Activated CD8-positive, alpha-beta memory T cell treated with anti-CD3 and anti-CD28 coated beads for 36 hours (primary cell): ENCODE results near the gene KCTD5. TPM values are rescaled to one million over a fixed set of nuclear protein-coding genes. Genes with fewer than 3 reads are reported as not detected.

Experiments
- CTCF ChIA-PET: fragments of 350-600 bp; sonication (Branson Sonifier 250); formaldehyde crosslinking; loops from one replicate; lab custom pipeline; 2021; ENCODE audit warnings: antibody characterized with exemption; lab: Charles Lee
- POLR2A ChIA-PET: fragments of 350-600 bp; sonication (Branson Sonifier 250); formaldehyde crosslinking; loops from one replicate; lab custom pipeline; 2021; ENCODE audit warnings: antibody characterized with exemption; lab: Charles Lee
- total RNA-seq, 2 experiments: library from RNA; stranded (reverse); gene quantifications; one replicate each; pipeline ENCODE4 v1.2.3, GENCODE V29; 2021

KCTD5 gene
- total RNA-seq, 2 experiments from 2014 or later, result 52.4 to 53.6 TPM

- CTCF ChIA-PET, result interaction anchor here (0.6 to 1.0 kb wide), 2 partner anchors 33 to 353 kb away, joined by 3 read pairs; no protein-coding TSS in a partner anchor
- POLR2A ChIA-PET, result no interaction called here
These were observed 58.2 kb downstream of the KCTD5 start for GRCh38 chr16:2740476-2740875.

- POLR2A ChIA-PET, result no interaction called here
- CTCF ChIA-PET, result interaction anchor here (1.0 kb wide), 1 partner anchor 34 kb away, joined by 3 read pairs; no protein-coding TSS in a partner anchor
These were observed 58.8 kb downstream of the KCTD5 start for GRCh38 chr16:2741168-2741567.

GRCh38 chr16:2742323-2743006, 60.1 kb downstream of the KCTD5 start:
- CTCF ChIA-PET, result interaction anchor here (0.6 kb wide), 1 partner anchor 300 kb away, joined by 3 read pairs; no protein-coding TSS in a partner anchor
- POLR2A ChIA-PET, result interaction anchor here (0.6 kb wide), 1 partner anchor 39 kb away, joined by 4 read pairs; no protein-coding TSS in a partner anchor

GRCh38 chr16:2743007-2743810, 60.9 kb downstream of the KCTD5 start:
- ChIA-PET CTCF (no interaction called here), POLR2A (no interaction called here)

- POLR2A ChIA-PET, result no interaction called here
- CTCF ChIA-PET, result no interaction called here
These were observed 62.4 kb downstream of the KCTD5 start for GRCh38 chr16:2744711-2745110.

GRCh38 chr16:2745116-2745890, 63.0 kb downstream of the KCTD5 start:
- CTCF ChIA-PET, result no interaction called here

GRCh38 chr16:2745961-2746360, 63.6 kb downstream of the KCTD5 start:
- ChIA-PET CTCF (interaction anchor here (0.7 kb wide), 1 partner anchor 677 kb away, joined by 5 read pairs; no protein-coding TSS in a partner anchor), POLR2A (no interaction called here)

More at GRCh38 chr16:2745116-2745890, 63.0 kb downstream of the KCTD5 start:
- POLR2A ChIA-PET, result no interaction called here

- ChIA-PET POLR2A (no interaction called here), CTCF (no interaction called here)
These were observed 66.6 kb downstream of the KCTD5 start for GRCh38 chr16:2748757-2749455.

- ChIA-PET POLR2A (no interaction called here), CTCF (no interaction called here)
These were observed 67.2 kb downstream of the KCTD5 start for GRCh38 chr16:2749476-2749875.

GRCh38 chr16:2749936-2750335, 67.6 kb downstream of the KCTD5 start:
- ChIA-PET POLR2A (no interaction called here), CTCF (no interaction called here)

- CTCF ChIA-PET, result interaction anchor here (0.7 to 1.5 kb wide), 2 partner anchors 24 to 116 kb away, joined by 3 to 4 read pairs; no protein-coding TSS in a partner anchor
- POLR2A ChIA-PET, result interaction anchor here (0.6 to 1.2 kb wide), 3 partner anchors 25 to 767 kb away, joined by 3 to 6 read pairs (median 3); no protein-coding TSS in a partner anchor
These were observed 69.3 kb downstream of the KCTD5 start for GRCh38 chr16:2751577-2752034.

- CTCF ChIA-PET, result interaction anchor here (0.6 to 1.5 kb wide), 3 partner anchors 24 to 1336 kb away, joined by 3 to 4 read pairs (median 4); no protein-coding TSS in a partner anchor
- POLR2A ChIA-PET, result interaction anchor here (0.6 to 2.1 kb wide), 6 partner anchors 10 to 70 kb away, joined by 3 to 9 read pairs (median 4); partner anchors contain the start of gene KCTD5
These were observed 69.9 kb downstream of the KCTD5 start, which contains the start of gene SRRM2 for GRCh38 chr16:2752035-2752849. SRRM2 (plus strand) TSS chr16:2752638; CDS start chr16:2756365, 3,727 bp downstream.

- ChIA-PET CTCF (interaction anchor here (0.6 to 1.5 kb wide), 3 partner anchors 10 to 1337 kb away, joined by 4 read pairs; no protein-coding TSS in a partner anchor), POLR2A (interaction anchor here (0.6 to 2.1 kb wide), 6 partner anchors 9 to 71 kb away, joined by 3 to 10 read pairs (median 4); partner anchors contain the start of genes ELOB and KCTD5)
These were observed 70.8 kb downstream of the KCTD5 start for GRCh38 chr16:2752850-2753732.

- POLR2A ChIA-PET, result interaction anchor here (1.4 to 2.1 kb wide), 3 partner anchors 23 to 71 kb away, joined by 4 to 10 read pairs (median 9); partner anchors contain the start of genes ELOB and KCTD5
- CTCF ChIA-PET, result interaction anchor here (1.5 kb wide), 1 partner anchor 9 kb away, joined by 4 read pairs; no protein-coding TSS in a partner anchor
These were observed 71.4 kb downstream of the KCTD5 start for GRCh38 chr16:2753733-2754020.

GRCh38 chr16:2755158-2755557, 72.8 kb downstream of the KCTD5 start:
- CTCF ChIA-PET, result no interaction called here
- POLR2A ChIA-PET, result no interaction called here

- ChIA-PET CTCF (no interaction called here), POLR2A (interaction anchor here (0.7 kb wide), 1 partner anchor 12 kb away, joined by 3 read pairs; no protein-coding TSS in a partner anchor)
These were observed 74.1 kb downstream of the KCTD5 start for GRCh38 chr16:2756288-2757015.
